CD1c-positive myeloid dendritic cell (primary cell): ENCODE results near the gene NAGA.
A peak's percentile ranks its signal among the peaks of the same experiment; 100 is the strongest.
"Not testable (repeated sequence)": the region's sequence is repeated elsewhere in the genome, so short reads cannot be mapped to it uniquely, and the experiment has no call there.

Source experiments
- DNase-seq: peaks from one replicate; pipeline ENCODE4 v3.0.0-alpha.2; 2016; ENCODE audit errors: extremely low spot score

NAGA gene

GRCh38 chr22:42076764-42077485, 6.3 kb upstream of the NAGA start:
- no peak for DNase-seq

GRCh38 chr22:42074846-42075676, 4.4 kb upstream of the NAGA start:
- DNase-seq, result no peak

GRCh38 chr22:42074132-42074811, 3.7 kb upstream of the NAGA start, which contains the start of gene PHETA2:
PHETA2 (plus strand) TSS chr22:42074248; CDS start chr22:42077294, 3,046 bp downstream.
- DNase-seq, result peak; percentile 48

GRCh38 chr22:42073621-42074041, 3.0 kb upstream of the NAGA start:
- DNase-seq, result no peak

GRCh38 chr22:42072606-42073330, 2.2 kb upstream of the NAGA start:
- no peak for DNase-seq

GRCh38 chr22:42071508-42071907, 896 bp upstream of the NAGA start:
- not testable (repeated sequence) for DNase-seq

GRCh38 chr22:42069801-42070516, 653 bp downstream of the NAGA start:
- DNase-seq, result peak; percentile 86

- no peak for DNase-seq
These were observed 2.3 kb downstream of the NAGA start for GRCh38 chr22:42068291-42068690.

GRCh38 chr22:42067671-42068251, 2.9 kb downstream of the NAGA start:
- no peak for DNase-seq

GRCh38 chr22:42066937-42067336, 3.7 kb downstream of the NAGA start:
- no peak for DNase-seq

GRCh38 chr22:42066126-42066761, 4.4 kb downstream of the NAGA start:
- no peak for DNase-seq

- no peak for DNase-seq
These were observed 5.0 kb downstream of the NAGA start for GRCh38 chr22:42065438-42066125.

GRCh38 chr22:42064629-42065028, 6.0 kb downstream of the NAGA start:
- DNase-seq, result no peak

GRCh38 chr22:42062506-42063170, 8.0 kb downstream of the NAGA start:
- DNase-seq, result no peak

- DNase-seq, result no peak
These were observed 9.6 kb downstream of the NAGA start for GRCh38 chr22:42061041-42061440.

- no peak for DNase-seq
These were observed 10.1 kb downstream of the NAGA start for GRCh38 chr22:42060489-42060888.

- no peak for DNase-seq
These were observed 13.7 kb downstream of the NAGA start for GRCh38 chr22:42056757-42057511.

- no peak for DNase-seq
These were observed 17.8 kb downstream of the NAGA start for GRCh38 chr22:42052765-42053164.
